Hepatocyte (in vitro differentiated cells): ENCODE data around the gene AMMECR1. TPM values are rescaled to one million over a fixed set of nuclear protein-coding genes. Genes with fewer than 3 reads are reported as not detected.

ENCODE experiments used
- DNase-seq: peaks from one replicate; pipeline ENCODE4 v3.0.0-alpha.2; 2016; ENCODE audit warnings: low spot score
- H2AFZ ChIP-seq: fragments of 200-600 bp; sonication (generic); 2 replicates; pipeline ENCODE4 v1.6.0; 2016; ENCODE audit warnings: antibody characterized with exemption, mild to moderate bottlenecking
- H3K27ac ChIP-seq: fragments of 200-600 bp; sonication (generic); 2 replicates; pipeline ENCODE4 v1.5.1; 2016; ENCODE audit warnings: mild to moderate bottlenecking
- H3K27me3 ChIP-seq: fragments of 200-600 bp; sonication (generic); 2 replicates; pipeline ENCODE4 v1.6.1; 2016
- H3K36me3 ChIP-seq: fragments of 200-600 bp; sonication (generic); replicated peaks from 2 replicates; pipeline ENCODE4 v1.5.1; 2016; ENCODE audit warnings: low read depth; ENCODE audit not compliant: insufficient read depth
- H3K4me1 ChIP-seq: fragments of 200-600 bp; sonication (generic); 2 replicates; pipeline ENCODE4 v1.5.1; 2016; ENCODE audit warnings: mild to moderate bottlenecking, moderate library complexity; ENCODE audit not compliant: insufficient read depth
- H3K4me2 ChIP-seq: fragments of 200-600 bp; sonication (generic); 2 replicates; pipeline ENCODE4 v1.6.0; 2016
- H3K4me3 ChIP-seq: fragments of 200-600 bp; sonication (generic); 2 replicates; pipeline ENCODE4 v1.5.1; 2016; ENCODE audit warnings: mild to moderate bottlenecking
- H3K79me2 ChIP-seq: fragments of 200-600 bp; sonication (generic); 2 replicates; pipeline ENCODE4 v1.6.0; 2017; ENCODE audit warnings: mild to moderate bottlenecking
- H3K9me2 ChIP-seq: fragments of 200-600 bp; sonication (generic); replicated peaks from 2 replicates; pipeline ENCODE4 v1.6.0; 2017; ENCODE audit warnings: mild to moderate bottlenecking; ENCODE audit not compliant: insufficient read depth
- H3K9me3 ChIP-seq: fragments of 200-600 bp; sonication (generic); 2 replicates; pipeline ENCODE4 v1.5.1; 2016; ENCODE audit warnings: low read depth, mild to moderate bottlenecking
- H4K20me1 ChIP-seq: fragments of 200-600 bp; sonication (generic); 2 replicates; pipeline ENCODE4 v1.6.0; 2016; ENCODE audit warnings: mild to moderate bottlenecking; ENCODE audit not compliant: insufficient read depth, poor library complexity, severe bottlenecking
- CTCF ChIP-seq: fragments of 200-600 bp; sonication (generic); IDR thresholded peaks from 2 replicates; pipeline ENCODE4 v1.5.1; 2016; ENCODE audit warnings: antibody characterized with exemption, mild to moderate bottlenecking; ENCODE audit not compliant: poor library complexity
- EZH2 ChIP-seq: fragments of 200-600 bp; sonication (generic); IDR thresholded peaks from 2 replicates; pipeline ENCODE4 v1.6.1; 2016; ENCODE audit warnings: antibody characterized with exemption, mild to moderate bottlenecking, borderline replicate concordance
- EZH2phosphoT487 ChIP-seq: fragments of 200-600 bp; sonication (generic); IDR thresholded peaks from one replicate; pipeline ENCODE4 v1.6.1; 2018; ENCODE audit warnings: antibody characterized with exemption, mild to moderate bottlenecking, low read depth, moderate library complexity; ENCODE audit not compliant: unreplicated experiment, severe bottlenecking
- WGBS: methylation state at CpG from one replicate; pipeline ENCODE4 v1.1.6; 2016; ENCODE audit warnings: low lambda C conversion rate; ENCODE audit errors: missing lambda C conversion rate; 5-methylcytosine and 5-hydroxymethylcytosine counted together
- polyA plus RNA-seq: library from polyadenylated mRNA; unstranded; fragments of >200 nt; fragmentation: Nextera tagmentation; extraction: Ambion mirVana; gene quantifications from 2 replicates; pipeline ENCODE4 v1.2.1, GENCODE V29; 2016
- total RNA-seq: library from RNA; depleted of rRNA; stranded (reverse); fragments of >200 nt; gene quantifications from 2 replicates; pipeline ENCODE4 v1.2.3, GENCODE V29; 2014

Gene AMMECR1
- total and polyA plus RNA-seq, 2 experiments from 2014 or later: 24.6 to 33.3 TPM

- Histone ChIP-seq H3K27ac (peak overlapping the region; percentile 38), H4K20me1 (no peaks in the 10 kb centered on the region), H3K4me1 (no peaks in the 10 kb centered on the region), H3K9me3 (no peaks in the 10 kb centered on the region), H2AFZ (no peak overlapping the region), H3K9me2 (no peaks in the 10 kb centered on the region), H3K27me3 (no peaks in the 10 kb centered on the region), H3K36me3 (no peaks in the 10 kb centered on the region), H3K79me2 (no peaks in the 10 kb centered on the region), H3K4me2 (no peak overlapping the region), H3K4me3 (no peak overlapping the region)
- DNase-seq: no peak
- 62% methylated on average over 1 of the region's 1 CpG for WGBS
- TF ChIP-seq CTCF (no peak), EZH2 (no peak), EZH2phosphoT487 (no peak)
Observed at GRCh38 chrX:110161361-110161686, 156.6 kb downstream of the AMMECR1 start.

GRCh38 chrX:110159865-110160264 lies 158.0 kb downstream of the AMMECR1 start:
- Histone ChIP-seq H3K27ac (no peak overlapping the region), H3K79me2 (no peaks in the 10 kb centered on the region), H2AFZ (no peak overlapping the region), H3K36me3 (no peaks in the 10 kb centered on the region), H4K20me1 (no peaks in the 10 kb centered on the region), H3K27me3 (no peaks in the 10 kb centered on the region), H3K4me1 (no peaks in the 10 kb centered on the region), H3K9me3 (no peaks in the 10 kb centered on the region), H3K4me3 (no peak overlapping the region), H3K4me2 (no peak overlapping the region), H3K9me2 (no peaks in the 10 kb centered on the region)
- no peak for TF ChIP-seq EZH2phosphoT487
- TF ChIP-seq CTCF: no peak
- TF ChIP-seq EZH2: no peak
- 88% methylated on average over 2 of the region's 2 CpGs for WGBS
- no peak for DNase-seq

GRCh38 chrX:110159235-110159634 lies 158.7 kb downstream of the AMMECR1 start:
- H2AFZ ChIP-seq: no peak overlapping the region
- H3K27me3 ChIP-seq: no peaks in the 10 kb centered on the region
- no peaks in the 10 kb centered on the region for H3K79me2 ChIP-seq
- H3K9me2 ChIP-seq: no peaks in the 10 kb centered on the region
- H3K4me2 ChIP-seq: no peak overlapping the region
- DNase-seq: no peak
- no peak overlapping the region for H3K4me3 ChIP-seq
- no peak for TF ChIP-seq EZH2
- no peak for TF ChIP-seq EZH2phosphoT487
- no peak for TF ChIP-seq CTCF
- no peaks in the 10 kb centered on the region for H3K36me3 ChIP-seq
- H3K27ac ChIP-seq: no peak overlapping the region
- no peaks in the 10 kb centered on the region for H3K9me3 ChIP-seq
- H4K20me1 ChIP-seq: no peaks in the 10 kb centered on the region
- 83% methylated on average over 7 of the region's 7 CpGs for WGBS
- H3K4me1 ChIP-seq: no peaks in the 10 kb centered on the region

- no peaks in the 10 kb centered on the region for H3K27me3 ChIP-seq
- no peaks in the 10 kb centered on the region for H3K79me2 ChIP-seq
- H3K36me3 ChIP-seq: no peaks in the 10 kb centered on the region
- H3K4me2 ChIP-seq: no peak overlapping the region
- H3K9me2 ChIP-seq: no peaks in the 10 kb centered on the region
- no peaks in the 10 kb centered on the region for H4K20me1 ChIP-seq
- H3K4me3 ChIP-seq: no peak overlapping the region
- no peaks in the 10 kb centered on the region for H3K4me1 ChIP-seq
- DNase-seq: no peak
- TF ChIP-seq EZH2phosphoT487: no peak
- TF ChIP-seq EZH2: no peak
- TF ChIP-seq CTCF: no peak
- no peak overlapping the region for H3K27ac ChIP-seq
- 71% methylated on average over 1 of the region's 1 CpG for WGBS
- no peak overlapping the region for H2AFZ ChIP-seq
- H3K9me3 ChIP-seq: no peaks in the 10 kb centered on the region
Observed at GRCh38 chrX:110157444-110157843, 160.4 kb downstream of the AMMECR1 start.
